SK-N-MC (cell line): ENCODE data around the gene CYP27B1.

Experiments
- EZH2 ChIP-seq: fragments of 200-600 bp; sonication (generic); IDR thresholded peaks from one replicate; pipeline ENCODE4 v1.6.1; 2017; ENCODE audit warnings: antibody characterized with exemption
- FOXP2 ChIP-seq: optimal IDR thresholded peaks from 2 replicates; pipeline ENCODE3; 2011; ENCODE audit warnings: mild to moderate bottlenecking, moderate library complexity; ENCODE audit not compliant: insufficient read depth; ENCODE audit errors: extremely low read length, control extremely low read depth
- POLR2AphosphoS5 ChIP-seq: IDR thresholded peaks from 2 replicates; pipeline ENCODE4 v1.6.1; 2012; ENCODE audit warnings: mild to moderate bottlenecking, low read depth, low read length, borderline replicate concordance

DNA sequence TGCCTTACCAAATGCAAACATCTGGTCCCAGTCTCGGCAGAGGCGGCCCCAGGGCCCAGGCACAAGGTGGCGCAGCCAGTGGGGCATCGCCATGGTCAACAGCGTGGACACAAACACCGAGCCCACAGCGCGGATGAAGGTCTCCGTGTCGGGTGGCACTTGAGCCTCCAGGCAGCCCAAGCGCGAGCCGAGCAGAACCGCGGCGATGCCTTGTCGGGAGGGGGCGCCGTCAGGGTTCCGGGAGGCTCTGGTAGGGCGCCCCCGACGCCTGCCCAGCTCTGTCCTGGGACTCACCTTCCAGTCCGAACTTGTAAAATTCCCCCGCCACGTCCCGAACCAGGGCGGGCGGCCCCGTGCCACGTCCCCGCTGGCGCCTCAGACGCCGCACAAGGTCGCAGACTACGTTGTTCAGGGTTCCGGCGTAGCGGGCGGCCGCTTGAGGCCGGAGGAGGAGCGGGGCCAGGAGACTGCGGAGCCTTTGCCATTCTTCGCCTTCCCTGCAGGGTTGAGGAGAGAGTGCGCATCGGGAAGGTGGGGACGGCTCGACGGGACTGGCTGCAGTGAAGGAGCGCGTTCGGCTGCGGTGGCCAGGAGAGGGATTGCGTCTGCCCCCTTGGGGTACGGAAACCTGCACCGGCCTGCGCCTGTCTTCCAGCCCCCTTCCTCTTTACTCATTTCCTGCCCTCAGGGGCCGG is 1.7 kb downstream of the CYP27B1 start:
- TF ChIP-seq POLR2AphosphoS5 (no peak), EZH2 (peak; percentile 96), FOXP2 (no peak)
